Measurements from ENCODE around the gene ECT2L.
"Not testable (repeated sequence)": the region's sequence is repeated elsewhere in the genome, so short reads cannot be mapped to it uniquely, and the experiment has no call there.

DNA sequence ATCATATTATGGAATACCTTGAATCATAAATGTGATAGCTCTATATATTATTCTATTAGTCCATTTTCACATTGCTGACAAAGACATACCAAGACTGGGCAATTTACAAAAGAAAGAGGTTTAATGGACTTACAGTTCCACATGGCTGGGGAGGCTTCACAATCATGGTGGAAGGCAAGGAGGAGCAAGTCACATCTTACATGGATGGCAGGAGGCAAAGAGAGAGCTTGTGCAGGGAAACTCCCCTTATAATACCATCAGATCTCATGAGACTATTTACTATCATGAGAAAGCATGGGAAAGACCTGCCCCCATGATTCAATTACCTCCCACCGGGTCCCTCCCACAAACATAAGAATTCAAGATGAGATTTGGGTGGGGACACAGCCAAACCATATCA is 141.0 kb downstream of the ECT2L start:
- TF ChIP-seq, protein P1, sequence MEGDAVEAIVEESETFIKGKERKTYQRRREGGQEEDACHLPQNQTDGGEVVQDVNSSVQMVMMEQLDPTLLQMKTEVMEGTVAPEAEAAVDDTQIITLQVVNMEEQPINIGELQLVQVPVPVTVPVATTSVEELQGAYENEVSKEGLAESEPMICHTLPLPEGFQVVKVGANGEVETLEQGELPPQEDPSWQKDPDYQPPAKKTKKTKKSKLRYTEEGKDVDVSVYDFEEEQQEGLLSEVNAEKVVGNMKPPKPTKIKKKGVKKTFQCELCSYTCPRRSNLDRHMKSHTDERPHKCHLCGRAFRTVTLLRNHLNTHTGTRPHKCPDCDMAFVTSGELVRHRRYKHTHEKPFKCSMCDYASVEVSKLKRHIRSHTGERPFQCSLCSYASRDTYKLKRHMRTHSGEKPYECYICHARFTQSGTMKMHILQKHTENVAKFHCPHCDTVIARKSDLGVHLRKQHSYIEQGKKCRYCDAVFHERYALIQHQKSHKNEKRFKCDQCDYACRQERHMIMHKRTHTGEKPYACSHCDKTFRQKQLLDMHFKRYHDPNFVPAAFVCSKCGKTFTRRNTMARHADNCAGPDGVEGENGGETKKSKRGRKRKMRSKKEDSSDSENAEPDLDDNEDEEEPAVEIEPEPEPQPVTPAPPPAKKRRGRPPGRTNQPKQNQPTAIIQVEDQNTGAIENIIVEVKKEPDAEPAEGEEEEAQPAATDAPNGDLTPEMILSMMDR (IDR thresholded peaks at IDR 0.05; ENCODE audit: insufficient read depth, low read depth, low read length): not testable (repeated sequence)
- not testable (repeated sequence) for TF ChIP-seq EZH2 (IDR thresholded peaks at IDR 0.05; ENCODE audit: insufficient read depth, low read length)
